HG02840 (cell line): ENCODE data around the gene ATP5PO.
"Not testable (repeated sequence)": the region's sequence is repeated elsewhere in the genome, so short reads cannot be mapped to it uniquely, and the experiment has no call there.

Experiments used
- ATAC-seq: cut with Tn5 transposase; IDR thresholded peaks from one replicate; pipeline ENCODE4 v1.9.1; 2021; ENCODE audit warnings: mild to moderate bottlenecking, moderate library complexity, moderate number of reproducible peaks; ENCODE audit not compliant: unreplicated experiment, low FRiP score

The ATP5PO gene

DNA sequence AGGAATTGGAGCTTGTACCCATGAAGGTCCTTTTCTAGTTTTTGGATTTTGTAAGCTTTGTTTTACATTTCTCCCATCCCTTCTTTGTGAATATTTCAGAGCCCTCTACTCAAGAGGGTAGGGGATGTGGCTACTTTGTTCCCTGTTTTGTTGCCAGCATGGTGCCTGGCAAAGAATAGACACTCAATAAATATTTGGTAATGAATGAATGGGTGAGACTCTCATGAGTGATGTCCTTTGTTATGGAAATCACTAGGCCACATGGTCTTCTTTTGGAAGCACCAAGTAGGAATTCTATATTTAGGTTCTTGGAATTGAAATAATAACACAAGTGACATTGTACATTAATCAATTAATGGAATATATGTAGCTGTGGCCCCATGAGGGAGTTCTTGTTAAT, 26.8 kb upstream of the ATP5PO start:
- no peak for ATAC-seq

DNA sequence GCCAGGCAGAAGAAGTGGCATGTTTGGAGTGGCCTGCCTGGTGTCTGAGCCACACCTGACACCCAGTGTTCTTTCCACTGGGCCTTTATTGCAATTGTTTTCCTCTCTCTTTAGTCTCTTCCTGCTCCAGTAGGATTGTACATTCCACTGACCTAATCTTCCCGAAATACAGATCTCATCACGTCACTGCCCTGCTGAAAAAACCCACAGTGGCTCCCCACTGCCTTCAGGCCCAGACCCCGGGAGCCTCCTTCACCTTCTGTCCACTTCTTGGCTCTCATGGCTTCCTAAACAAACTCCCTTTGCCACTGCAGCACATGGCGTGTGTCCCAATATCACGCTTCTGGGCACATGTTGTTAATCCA, 25.3 kb upstream of the ATP5PO start:
- no peak for ATAC-seq

DNA sequence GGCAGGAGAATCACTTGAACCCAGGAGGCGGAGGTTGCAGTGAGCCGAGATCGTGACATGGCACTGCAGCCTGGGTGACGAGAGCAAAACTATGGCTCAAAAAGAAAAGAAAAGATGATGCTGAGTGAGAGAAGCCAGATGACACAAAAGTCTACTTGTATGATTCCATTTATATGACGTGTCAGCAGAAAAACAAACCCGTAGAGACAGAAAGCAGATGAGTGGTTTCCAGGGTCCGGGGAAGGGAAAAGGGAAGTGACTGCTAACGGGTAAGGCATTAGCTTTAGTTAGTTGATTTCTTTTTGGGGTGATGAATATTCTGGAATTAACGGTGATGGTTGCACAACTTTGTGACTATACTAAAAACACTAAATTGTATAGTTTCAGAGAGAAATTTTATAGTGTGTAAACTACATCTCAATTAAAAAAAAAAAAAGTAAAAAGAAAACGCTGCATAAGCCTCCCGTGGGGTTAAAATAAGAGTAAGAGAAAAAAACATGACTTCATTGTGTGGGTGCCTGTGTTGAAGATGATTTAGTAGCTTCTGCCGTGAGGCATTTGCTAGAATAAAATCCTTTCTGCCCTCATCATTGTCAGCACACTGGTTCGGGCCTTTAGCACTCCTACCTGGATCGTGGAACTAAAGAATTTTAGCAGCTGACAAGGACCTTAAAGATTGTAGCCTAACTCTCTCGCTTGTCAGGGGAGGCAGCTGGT, 24.7 kb upstream of the ATP5PO start:
- ATAC-seq = no peak

DNA sequence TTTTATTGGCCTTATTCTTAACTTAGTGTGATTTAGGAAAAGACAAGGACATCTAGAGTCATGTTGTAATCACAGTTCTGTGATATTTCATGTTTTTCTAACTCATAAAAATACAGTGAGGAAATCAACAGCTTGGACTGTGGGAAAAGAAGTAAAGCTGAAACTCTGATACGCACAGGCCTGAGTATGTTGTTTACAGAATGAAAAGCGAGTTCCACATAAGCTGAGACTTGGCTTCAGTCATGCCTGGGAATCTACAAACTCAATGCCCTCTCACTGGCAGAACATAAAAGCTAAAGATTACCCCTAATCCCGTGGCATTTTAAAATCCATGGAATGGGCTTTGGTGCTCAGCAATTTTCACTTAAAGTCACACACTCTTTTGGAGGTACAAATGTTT, 23.6 kb upstream of the ATP5PO start:
- ATAC-seq = no peak

DNA sequence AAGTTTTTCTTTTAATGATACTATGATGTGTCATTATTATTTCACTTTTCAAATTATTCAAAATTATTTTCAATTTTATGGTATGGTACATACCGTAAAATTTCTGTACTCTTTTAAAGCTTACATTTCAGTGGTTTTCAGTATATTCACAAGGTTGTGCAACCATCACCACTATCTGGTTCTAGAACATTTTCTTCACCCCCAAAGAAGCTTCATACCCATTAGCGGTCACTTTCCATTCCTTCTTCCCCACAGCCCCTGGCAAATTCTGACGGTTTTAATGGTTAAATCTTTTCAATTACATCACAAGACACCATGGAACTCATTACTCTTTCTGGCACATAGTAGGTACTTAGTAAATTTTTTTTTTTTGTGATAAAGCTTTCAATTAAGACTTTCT, 22.8 kb upstream of the ATP5PO start:
- no peak for ATAC-seq

DNA sequence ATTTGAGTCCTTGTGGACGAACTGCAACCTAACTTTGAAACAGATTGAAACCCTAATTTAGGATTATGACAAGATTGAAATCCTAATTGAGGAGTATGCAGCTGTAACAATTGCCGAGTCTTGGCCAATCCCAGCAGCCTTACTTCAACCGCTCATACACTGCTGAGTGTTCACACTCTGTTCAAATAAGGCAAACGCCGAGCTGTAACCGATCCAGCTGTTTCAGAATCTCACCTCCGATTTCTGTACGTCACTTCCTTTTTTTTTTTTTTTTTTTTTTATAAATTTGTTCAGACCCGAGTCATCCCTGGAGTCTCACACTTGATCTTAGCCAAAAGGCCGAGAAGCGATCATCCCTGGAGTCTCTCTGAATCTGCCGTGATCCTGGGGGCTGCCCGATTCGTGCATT, 22.3 kb upstream of the ATP5PO start:
- ATAC-seq = no peak

DNA sequence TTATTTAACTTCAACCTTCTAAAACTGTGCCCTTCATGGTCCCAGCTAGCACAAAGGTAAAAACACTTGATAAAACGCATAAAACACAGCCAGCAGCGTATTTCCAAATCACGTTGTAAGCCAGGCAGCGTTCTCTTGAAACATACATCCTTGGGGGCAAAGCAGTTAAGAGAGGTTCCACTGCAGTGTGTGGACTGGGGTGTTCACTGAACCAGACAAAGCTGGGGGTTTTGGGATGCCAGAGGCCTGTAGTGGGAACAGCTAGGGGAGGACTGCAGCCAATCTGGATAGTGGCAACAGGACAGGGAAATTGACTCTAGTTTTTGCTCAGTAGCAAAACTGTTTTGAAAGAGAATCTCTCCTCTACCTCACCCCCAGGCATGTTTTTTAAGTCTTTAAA, 21.5 kb upstream of the ATP5PO start:
- no peak for ATAC-seq

DNA sequence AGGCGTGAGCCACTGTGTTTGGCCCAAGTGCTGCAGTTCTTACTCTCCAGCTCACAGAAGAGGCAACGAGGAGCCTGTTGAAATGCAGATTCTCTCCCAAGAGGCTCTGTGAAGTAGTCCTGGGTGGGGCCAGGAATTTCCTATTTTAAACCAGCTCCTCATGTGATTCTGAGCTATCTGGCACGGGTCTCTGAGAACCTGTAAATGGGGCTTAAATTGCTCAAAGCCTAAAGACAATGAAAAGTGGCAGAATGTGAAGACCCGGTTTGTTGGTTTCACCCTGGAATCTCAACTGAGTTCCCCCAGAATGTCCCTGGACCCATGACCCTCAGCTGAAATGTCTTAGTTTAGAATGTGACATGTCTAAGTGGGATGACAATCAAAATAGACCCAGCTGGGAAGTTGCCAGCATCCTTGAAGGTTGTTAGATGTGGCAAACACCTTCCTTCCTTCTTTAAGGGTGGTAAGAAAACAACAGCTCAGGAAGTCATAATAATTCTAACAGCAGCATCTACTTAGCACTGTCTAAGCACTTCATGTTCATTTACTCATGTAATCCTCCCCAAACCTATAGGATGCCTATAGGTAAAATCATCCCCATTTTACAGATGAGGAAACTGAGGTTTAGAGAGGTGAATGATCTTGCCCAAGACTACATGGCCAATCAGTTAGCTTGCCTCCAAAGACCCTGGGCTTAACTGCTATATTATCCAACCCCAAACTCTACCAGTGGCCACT, 20.9 kb upstream of the ATP5PO start:
- no peak for ATAC-seq

DNA sequence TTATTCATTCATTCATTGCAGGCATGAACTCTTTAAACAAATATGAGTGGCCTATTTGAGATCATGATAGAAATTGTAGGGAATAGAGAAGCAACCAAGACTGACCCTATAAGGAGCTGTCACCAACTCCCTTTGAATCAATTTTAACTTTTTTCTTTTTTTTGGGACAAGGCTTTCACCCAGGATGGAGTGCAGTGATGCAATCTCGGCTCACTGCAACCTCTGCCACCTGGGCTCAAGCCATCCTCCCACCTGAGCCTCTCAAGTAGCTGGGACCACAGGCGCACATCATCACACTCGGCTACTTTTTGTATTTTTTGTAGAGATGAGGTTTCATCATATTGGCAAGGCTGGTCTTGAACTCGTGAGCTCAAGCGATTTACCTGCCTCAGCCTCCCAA, 17.1 kb upstream of the ATP5PO start:
- ATAC-seq = no peak

DNA sequence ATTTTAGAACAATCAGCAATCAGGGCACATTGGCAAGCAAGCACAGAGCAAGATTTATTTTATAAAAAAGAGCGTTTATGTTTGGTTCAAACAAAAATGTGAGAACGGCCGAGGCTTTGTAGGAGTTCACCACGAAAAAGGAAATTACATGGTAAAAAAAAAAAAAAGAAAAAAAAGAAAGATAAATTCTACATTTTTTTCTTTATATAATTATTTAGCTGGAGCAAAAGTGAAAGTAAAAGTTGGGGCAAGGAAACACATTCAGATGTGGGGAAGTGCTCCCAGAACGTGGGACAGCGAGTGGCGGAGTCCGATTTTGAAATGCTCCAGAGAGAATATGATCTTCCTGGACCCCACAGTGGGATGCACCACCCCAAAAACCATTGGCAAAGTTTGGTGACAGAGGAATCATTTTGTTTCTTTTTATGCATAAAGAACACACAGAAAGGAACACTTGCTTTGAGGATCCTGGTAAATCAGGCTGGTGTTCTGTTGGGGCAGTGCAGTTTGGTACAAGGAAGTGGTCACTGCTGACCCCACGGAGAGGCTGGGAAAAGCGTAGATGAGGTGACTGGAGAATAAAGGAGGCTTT, 16.3 kb upstream of the ATP5PO start:
- no peak for ATAC-seq

DNA sequence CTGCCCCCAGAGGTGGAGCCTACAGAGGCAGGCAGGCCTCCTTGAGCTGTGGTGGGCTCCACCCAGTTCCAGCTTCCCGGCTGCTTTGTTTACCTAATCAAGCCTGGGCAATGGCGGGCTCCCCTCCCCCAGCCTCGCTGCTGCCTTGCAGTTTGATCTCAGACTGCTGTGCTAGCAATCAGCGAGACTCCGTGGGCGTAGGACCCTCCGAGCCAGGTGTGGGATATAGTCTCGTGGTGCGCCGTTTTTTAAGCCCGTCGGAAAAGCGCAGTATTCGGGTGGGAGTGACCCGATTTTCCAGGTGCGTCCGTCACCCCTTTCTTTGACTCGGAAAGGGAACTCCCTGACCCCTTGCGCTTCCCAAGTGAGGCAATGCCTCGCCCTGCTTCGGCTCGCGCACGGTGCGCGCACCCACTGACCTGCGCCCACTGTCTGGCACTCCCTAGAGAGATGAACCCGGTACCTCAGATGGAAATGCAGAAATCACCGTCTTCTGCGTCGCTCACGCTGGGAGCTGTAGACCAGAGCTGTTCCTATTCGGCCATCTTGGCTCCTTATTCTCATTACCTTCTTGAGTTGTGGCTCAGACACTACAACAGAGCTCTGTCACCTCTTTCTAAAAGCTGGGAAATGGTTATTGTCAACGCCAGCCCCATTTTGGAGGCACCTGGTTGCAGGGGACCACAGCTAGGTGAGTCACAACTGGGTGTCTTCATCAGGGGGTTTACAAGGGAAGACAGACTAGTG, 15.6 kb upstream of the ATP5PO start:
- not testable (repeated sequence) for ATAC-seq

DNA sequence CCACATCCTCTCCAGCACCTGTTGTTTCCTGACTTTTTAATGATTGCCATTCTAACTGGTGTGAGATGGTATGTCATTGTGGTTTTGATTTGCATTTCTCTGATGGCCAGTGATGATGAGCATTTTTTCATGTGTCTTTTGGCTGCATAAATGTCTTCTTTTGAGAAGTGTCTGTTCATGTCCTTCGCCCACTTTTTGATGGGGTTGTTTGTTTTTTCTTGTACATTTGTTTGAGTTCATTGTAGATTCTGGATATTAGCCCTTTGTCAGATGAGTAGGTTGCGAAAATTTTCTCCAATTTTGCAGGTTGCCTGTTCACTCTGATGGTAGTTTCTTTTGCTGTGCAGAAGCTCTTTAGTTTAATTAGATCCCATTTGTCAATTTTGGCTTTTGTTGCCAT, 10.6 kb upstream of the ATP5PO start:
- not testable (repeated sequence) for ATAC-seq

DNA sequence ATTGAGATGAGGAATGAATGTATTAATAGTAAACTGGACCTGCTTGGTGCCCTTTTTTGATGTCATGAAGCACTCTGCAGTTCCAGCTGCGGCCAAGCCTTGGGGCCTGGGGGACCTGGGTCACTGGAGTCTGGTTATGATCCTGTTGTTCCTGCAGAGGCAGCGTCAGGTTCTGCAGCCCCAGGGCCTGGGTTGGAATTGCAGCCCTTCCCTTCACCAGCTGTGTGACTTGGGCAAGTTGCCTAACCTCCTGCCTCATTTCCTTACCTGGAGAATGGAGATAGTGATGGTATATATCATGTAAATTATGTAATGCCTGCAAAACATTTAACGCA, 9.1 kb upstream of the ATP5PO start:
- ATAC-seq = no peak

DNA sequence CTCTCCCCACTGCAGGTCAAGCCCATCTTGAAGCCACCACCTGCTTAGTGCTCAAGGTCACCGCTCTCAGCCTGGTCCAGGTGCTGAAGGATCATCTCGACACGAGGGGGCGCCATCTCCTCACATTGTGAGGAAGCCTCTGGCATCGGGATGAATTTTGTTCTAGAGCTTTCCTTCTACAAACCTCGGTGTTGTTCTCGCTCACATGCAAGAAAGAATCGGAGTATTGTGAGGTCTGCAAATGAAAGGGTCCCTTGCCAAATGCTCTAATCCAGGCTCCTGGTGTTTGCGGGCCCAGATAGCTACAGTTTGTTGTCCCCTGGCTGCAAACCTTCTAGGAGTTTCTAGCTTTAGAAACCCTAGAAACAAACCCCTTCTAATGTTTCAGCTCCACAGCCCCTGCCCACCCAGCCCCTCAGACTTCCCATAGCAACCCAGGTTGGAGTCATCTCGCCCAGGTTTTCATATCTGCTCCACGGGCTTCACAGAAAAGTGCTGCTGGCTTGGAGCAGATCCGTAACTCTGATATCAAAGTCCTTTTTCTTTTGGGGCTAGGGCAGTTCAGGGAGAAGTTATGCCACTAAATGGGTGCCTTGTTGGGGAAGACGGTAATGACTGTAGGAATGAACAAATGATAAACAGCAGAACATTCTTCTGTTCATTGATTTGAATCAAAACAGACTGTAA, 8.6 kb upstream of the ATP5PO start:
- peak; percentile 80 for ATAC-seq

DNA sequence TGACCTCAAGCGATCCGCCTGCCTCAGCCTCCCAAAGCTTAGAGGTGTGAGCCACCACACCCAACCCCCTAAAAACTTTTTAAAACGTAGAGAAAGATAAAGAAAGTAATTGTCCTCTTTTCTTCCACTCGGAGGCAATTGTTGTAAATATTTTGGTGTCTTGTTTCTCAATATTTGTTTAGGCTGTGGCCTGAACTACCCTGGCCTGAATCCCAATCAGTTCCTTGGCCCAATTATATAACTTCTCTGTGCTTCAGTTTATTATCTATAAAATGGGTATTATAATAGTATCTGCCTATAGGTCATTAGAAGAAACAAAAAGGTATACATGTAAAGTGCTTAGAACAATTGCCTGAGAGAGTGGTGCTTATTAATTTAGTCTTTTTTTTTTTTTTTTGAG, 1.8 kb upstream of the ATP5PO start:
- no peak for ATAC-seq

DNA sequence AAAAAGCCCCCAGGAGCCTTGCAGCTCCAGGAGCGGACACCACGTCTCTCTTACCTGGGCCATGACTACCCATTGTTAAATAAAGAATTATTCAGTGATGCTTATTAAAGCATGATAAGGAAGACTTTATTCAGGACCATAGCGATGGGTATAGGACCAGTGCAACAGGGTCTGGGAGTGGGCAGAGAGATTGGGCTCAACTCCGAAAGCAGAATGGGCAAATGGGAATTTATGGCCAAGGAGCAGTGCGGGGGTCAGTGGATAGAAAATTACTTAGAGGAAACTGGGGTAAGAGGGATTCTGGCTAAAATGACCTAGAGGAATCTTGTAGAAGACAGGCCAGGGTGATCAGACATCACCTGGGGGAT, 580 bp upstream of the ATP5PO start:
- no peak for ATAC-seq

DNA sequence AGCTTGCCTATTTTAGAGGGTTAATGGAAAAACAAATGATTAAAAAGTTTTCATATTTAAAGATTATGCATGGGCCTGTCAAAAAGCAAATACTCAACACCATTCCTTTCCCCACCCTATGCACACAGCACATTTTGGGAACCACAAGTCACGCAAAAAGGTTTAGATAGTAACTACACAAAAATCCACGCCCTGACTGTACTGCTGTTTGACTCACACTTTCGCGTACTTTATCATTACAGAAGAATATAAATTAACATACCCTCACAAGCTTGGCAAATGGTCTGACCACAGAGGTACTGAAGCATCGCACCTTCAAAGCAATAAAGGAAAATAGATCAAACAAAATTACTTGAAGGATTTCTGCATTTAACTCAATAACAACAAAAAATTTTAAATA, 1.4 kb downstream of the ATP5PO start:
- ATAC-seq = no peak

DNA sequence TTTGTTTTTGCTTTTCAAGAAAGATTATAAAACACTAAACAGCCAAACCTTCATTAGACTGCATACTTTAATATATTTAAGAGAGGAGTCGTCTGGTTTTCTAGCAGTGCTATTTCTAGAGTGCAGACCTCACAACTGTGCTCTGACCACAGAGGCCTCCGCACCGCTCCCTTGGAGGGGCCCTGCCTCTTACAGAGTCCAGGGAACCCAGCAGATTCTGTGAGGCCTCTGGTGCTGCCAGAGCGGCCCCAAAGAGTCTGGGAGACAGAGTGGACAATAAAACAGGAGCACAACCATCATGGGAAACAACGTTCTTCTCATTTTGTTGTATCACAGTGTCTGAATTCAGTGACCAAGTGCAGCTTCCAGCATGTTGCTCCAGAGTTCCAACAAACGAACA, 5.8 kb downstream of the ATP5PO start:
- no peak for ATAC-seq

DNA sequence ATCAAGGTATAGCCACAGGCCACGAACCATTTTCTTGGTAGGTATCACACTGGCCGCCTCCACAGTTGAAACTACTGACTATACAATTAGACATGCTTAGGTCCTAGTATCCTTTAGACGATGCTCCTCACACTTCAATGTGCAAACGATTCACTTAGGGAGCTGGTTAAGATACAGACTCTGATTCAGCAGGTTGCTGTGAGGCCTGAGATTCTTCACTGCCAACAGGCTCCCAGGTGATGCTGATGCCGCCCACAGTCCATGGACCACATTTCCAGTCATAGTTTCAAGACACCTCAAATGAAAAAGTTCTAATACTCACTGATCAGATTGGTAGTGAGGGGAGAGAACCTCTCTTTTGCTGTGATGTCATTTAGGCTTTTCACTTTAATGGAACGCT, 6.8 kb downstream of the ATP5PO start:
- no peak for ATAC-seq

DNA sequence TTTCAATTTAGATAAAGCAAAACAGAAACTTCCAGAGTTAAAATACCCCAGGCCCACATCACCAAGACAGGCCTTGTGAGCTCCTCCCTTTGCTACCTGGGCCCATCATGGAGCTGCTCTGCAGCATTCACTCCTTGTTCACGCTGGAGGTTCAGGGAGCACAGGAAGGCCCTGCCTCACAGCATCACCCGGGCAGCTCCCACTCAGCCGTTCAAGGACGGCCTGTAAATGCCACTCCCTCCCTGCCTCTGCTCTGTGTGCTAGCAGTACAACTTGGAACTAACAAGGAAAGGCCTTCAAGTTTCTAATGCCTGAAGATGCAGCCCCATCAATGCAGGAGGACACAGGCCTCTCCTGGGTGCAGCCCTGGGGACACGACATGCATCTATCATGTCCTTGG, 11.6 kb downstream of the ATP5PO start:
- ATAC-seq = no peak

DNA sequence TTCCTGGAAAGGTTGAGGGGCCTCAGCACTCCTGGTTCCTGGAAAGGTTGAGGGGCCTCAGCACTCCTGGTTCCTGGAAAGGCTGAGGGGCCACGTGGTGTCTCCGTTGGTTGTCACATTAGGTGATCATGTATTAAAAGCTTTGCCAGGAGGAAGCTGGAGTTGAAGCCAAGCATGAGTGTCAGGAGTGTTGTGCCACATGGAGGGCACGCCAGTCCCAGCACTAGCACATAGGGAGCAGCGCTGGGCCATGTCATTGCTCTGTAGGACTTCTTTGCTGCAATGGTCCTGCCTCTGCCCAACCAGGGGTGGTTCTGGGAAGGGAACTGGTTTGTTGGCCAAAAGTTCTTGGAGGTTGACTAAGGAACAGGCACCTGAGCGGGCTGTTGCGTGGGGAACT, 13.3 kb downstream of the ATP5PO start:
- no peak for ATAC-seq
